H9 (cell line): ENCODE measurements around the gene LIMS2. TPM values are rescaled to one million over a fixed set of nuclear protein-coding genes. Genes with fewer than 3 reads are reported as not detected.

ENCODE experiments used
- DNase-seq: peaks from one replicate; pipeline ENCODE4 v3.0.0-alpha.2; 2017
- H2AFZ ChIP-seq: one replicate; pipeline ENCODE4 v1.6.1; 2013; ENCODE audit warnings: mild to moderate bottlenecking, low read length, control low read depth, moderate library complexity
- H2AK5ac ChIP-seq: 2 replicates; pipeline ENCODE4 v1.6.1; 2013; ENCODE audit warnings: low read length, control low read depth, mixed read lengths; ENCODE audit not compliant: insufficient read length
- H2BK120ac ChIP-seq: one replicate; pipeline ENCODE4 v1.6.1; 2013; ENCODE audit warnings: low read depth, mild to moderate bottlenecking, low read length, control low read depth, inconsistent platforms; ENCODE audit not compliant: poor library complexity, severe bottlenecking
- H2BK12ac ChIP-seq: 2 replicates; pipeline ENCODE4 v1.6.1; 2013; ENCODE audit warnings: low read length, control low read depth, mixed read lengths, low read depth; ENCODE audit not compliant: insufficient read length
- H2BK15ac ChIP-seq: 2 replicates; pipeline ENCODE4 v1.6.1; 2013; ENCODE audit warnings: low read depth, low read length, control low read depth
- H2BK20ac ChIP-seq: one replicate; pipeline ENCODE4 v1.6.1; 2013; ENCODE audit warnings: low read depth, mild to moderate bottlenecking, low read length, control low read depth, inconsistent platforms; ENCODE audit not compliant: poor library complexity, severe bottlenecking
- H2BK5ac ChIP-seq: 2 replicates; pipeline ENCODE4 v1.6.1; 2013; ENCODE audit warnings: low read length, control low read depth, mixed read lengths; ENCODE audit not compliant: insufficient read length
- H3K14ac ChIP-seq: 2 replicates; pipeline ENCODE4 v1.6.1; 2013; ENCODE audit warnings: low read length, control low read depth; ENCODE audit not compliant: insufficient read depth
- H3K18ac ChIP-seq: 2 replicates; pipeline ENCODE4 v1.6.1; 2013; ENCODE audit warnings: low read depth, mild to moderate bottlenecking, mixed read lengths, low read length, control low read depth; ENCODE audit not compliant: insufficient read length
- H3K23ac ChIP-seq: 2 replicates; pipeline ENCODE4 v1.6.1; 2013; ENCODE audit warnings: low read length, control low read depth, mixed read lengths, low read depth; ENCODE audit not compliant: insufficient read length
- H3K23me2 ChIP-seq: 2 replicates; pipeline ENCODE4 v1.6.1; 2013; ENCODE audit warnings: low read depth, mild to moderate bottlenecking, mixed read lengths, low read length, control low read depth; ENCODE audit not compliant: insufficient read length, poor library complexity, severe bottlenecking
- H3K27ac ChIP-seq: 2 replicates; pipeline ENCODE4 v1.5.1; 2013; ENCODE audit warnings: low read length, control low read depth, mixed read lengths, low read depth; ENCODE audit not compliant: insufficient read length
- H3K27me3 ChIP-seq: 2 replicates; pipeline ENCODE4 v1.6.1; 2013; ENCODE audit warnings: low read length, control low read depth, inconsistent platforms; ENCODE audit not compliant: insufficient read depth
- H3K4ac ChIP-seq: 2 replicates; pipeline ENCODE4 v1.6.1; 2013; ENCODE audit warnings: low read depth, mild to moderate bottlenecking, control low read depth, inconsistent platforms, low read length, moderate library complexity
- H3K4me1 ChIP-seq: 2 replicates; pipeline ENCODE4 v1.6.1; 2013; ENCODE audit warnings: low read length, control low read depth, inconsistent platforms; ENCODE audit not compliant: insufficient read depth
- H3K4me2 ChIP-seq: 2 replicates; pipeline ENCODE4 v1.6.1; 2013; ENCODE audit warnings: low read length, control low read depth, mixed read lengths; ENCODE audit not compliant: insufficient read length, insufficient read depth
- H3K56ac ChIP-seq: 2 replicates; pipeline ENCODE4 v1.6.1; 2013; ENCODE audit warnings: low read depth, mild to moderate bottlenecking, mixed read lengths, low read length, control low read depth; ENCODE audit not compliant: insufficient read length
- H3K79me1 ChIP-seq: 2 replicates; pipeline ENCODE4 v1.6.1; 2013; ENCODE audit warnings: low read depth, mild to moderate bottlenecking, moderate library complexity, low read length, control low read depth, inconsistent platforms; ENCODE audit not compliant: insufficient read depth, poor library complexity, severe bottlenecking
- H3K79me2 ChIP-seq: 2 replicates; pipeline ENCODE4 v1.6.1; 2013; ENCODE audit warnings: low read length, control low read depth, inconsistent platforms; ENCODE audit not compliant: insufficient read depth
- H3K9ac ChIP-seq: 2 replicates; pipeline ENCODE4 v1.6.1; 2013; ENCODE audit warnings: low read length, control low read depth, mixed read lengths; ENCODE audit not compliant: insufficient read length; ENCODE audit errors: extremely low read depth
- H3K9me3 ChIP-seq: one replicate; pipeline ENCODE4 v1.6.1; 2013; ENCODE audit warnings: low read depth, low read length, inconsistent platforms; ENCODE audit not compliant: control insufficient read depth
- H3T11ph ChIP-seq: one replicate; pipeline ENCODE4 v1.6.1; 2013; ENCODE audit warnings: mild to moderate bottlenecking, low read length, control low read depth, inconsistent platforms
- H4K20me1 ChIP-seq: one replicate; pipeline ENCODE4 v1.6.1; 2013; ENCODE audit not compliant: control insufficient read depth, insufficient read length, insufficient read depth
- H4K5ac ChIP-seq: 2 replicates; pipeline ENCODE4 v1.6.1; 2013; ENCODE audit warnings: low read depth, mild to moderate bottlenecking, mixed read lengths, low read length, control low read depth; ENCODE audit not compliant: insufficient read length
- H4K8ac ChIP-seq: replicated peaks from 2 replicates; pipeline ENCODE4 v1.6.1; 2013; ENCODE audit warnings: low read length, control low read depth, mixed read lengths, low read depth; ENCODE audit not compliant: insufficient read length
- H4K91ac ChIP-seq: 2 replicates; pipeline ENCODE4 v1.6.1; 2013; ENCODE audit warnings: low read depth, mild to moderate bottlenecking, moderate library complexity, mixed read lengths, low read length, control low read depth; ENCODE audit not compliant: insufficient read length
- H3K27ac Mint-ChIP-seq, 3 experiments: 2 replicates in 2 of 3; 3 replicates in 1 of 3; pipeline ENCODE4 v1.8.0; 2020 to 2021; ENCODE audit warnings: mixed read lengths in 3 of 3, mild to moderate bottlenecking in 1 of 3, moderate library complexity in 1 of 3
- H3K27me3 Mint-ChIP-seq: 2 replicates; pipeline ENCODE4 v1.8.0; 2021; ENCODE audit warnings: low read depth, mild to moderate bottlenecking, moderate library complexity, mixed read lengths
- H3K36me3 Mint-ChIP-seq, 3 experiments: 2 replicates in 2 of 3; 3 replicates in 1 of 3; pipeline ENCODE4 v1.8.0; 2020 to 2021; ENCODE audit warnings: low read depth in 3 of 3, mixed read lengths in 3 of 3; ENCODE audit not compliant: insufficient read depth in 1 of 3
- H3K4me1 Mint-ChIP-seq, 2 experiments: 2 replicates each; pipeline ENCODE4 v1.8.0; 2020; ENCODE audit warnings: mixed read lengths in 2 of 2
- H3K4me3 Mint-ChIP-seq, 2 experiments: 2 replicates in 1 of 2; 3 replicates in 1 of 2; pipeline ENCODE4 v1.8.0; 2020 to 2021; ENCODE audit warnings: mild to moderate bottlenecking in 2 of 2, mixed read lengths in 2 of 2, moderate library complexity in 1 of 2
- H3K9me3 Mint-ChIP-seq, 2 experiments: 2 replicates in 1 of 2; 3 replicates in 1 of 2; pipeline ENCODE4 v1.8.0; 2020; ENCODE audit warnings: mild to moderate bottlenecking in 2 of 2, mixed read lengths in 2 of 2, moderate library complexity in 1 of 2
- CTCF ChIP-seq: fragments of 200-600 bp; sonication (generic); conservative IDR thresholded peaks from 3 replicates; pipeline ENCODE4 v1.8.0; 2021; ENCODE audit warnings: antibody characterized with exemption, mild to moderate bottlenecking
- WGBS: extraction: QIAGEN DNeasy Blood & Tissue Kit; methylation state at CpG from one replicate; pipeline ENCODE4 v1.1.7; 2013; ENCODE audit warnings: missing lambda C conversion rate, low lambda C conversion rate, mixed read lengths; ENCODE audit not compliant: insufficient read length; ENCODE audit errors: extremely low coverage; 5-methylcytosine and 5-hydroxymethylcytosine counted together
- total RNA-seq: library from RNA; stranded (reverse); gene quantifications from 2 replicates; pipeline ENCODE4 v1.2.1, GENCODE V29; 2021

The LIMS2 gene
- total RNA-seq, 1 experiment from 2014 or later, result 5.9 TPM

GRCh38 chr2:127656569-127657231, 18.6 kb downstream of the LIMS2 start:
- no peak overlapping the region for H3K56ac ChIP-seq
- no peak overlapping the region for H3K4me2 ChIP-seq
- H4K5ac ChIP-seq, result no peak overlapping the region
- TF ChIP-seq CTCF, result no peak
- Mint-ChIP-seq H3K4me3 (no peak overlapping the region), H3K36me3 (peaks cover 0 to 2% (median 0%) of the 10 kb centered on the region in 3 experiments; a peak in 3 of 7 replicates), H3K27ac (no peak overlapping the region; a peak in 1 of 7 replicates), H3K27me3 (peaks cover 6% of the 10 kb centered on the region), H3K4me1 (peaks cover 9 to 18% of the 10 kb centered on the region in 2 experiments), H3K9me3 (no peaks in the 10 kb centered on the region)
- H2AK5ac ChIP-seq, result no peak overlapping the region
- H3K79me1 ChIP-seq, result no peaks in the 10 kb centered on the region
- no CpG with 5 or more reads among the region's 15 CpGs for WGBS
- H2BK12ac ChIP-seq, result no peak overlapping the region
- H3T11ph ChIP-seq, result no peak overlapping the region
- DNase-seq, result no peak
- H3K9ac ChIP-seq, result no peak overlapping the region
- H3K27ac ChIP-seq, result no peak overlapping the region
- no peaks in the 10 kb centered on the region for H3K4me1 ChIP-seq
- H4K20me1 ChIP-seq, result no peaks in the 10 kb centered on the region
- H3K23ac ChIP-seq, result no peak overlapping the region
- no peak overlapping the region for H3K18ac ChIP-seq
- H3K14ac ChIP-seq, result no peak overlapping the region
- H2AFZ ChIP-seq, result no peak overlapping the region
- no peak overlapping the region for H2BK120ac ChIP-seq
- H2BK20ac ChIP-seq, result no peak overlapping the region
- H3K27me3 ChIP-seq, result no peaks in the 10 kb centered on the region
- H3K23me2 ChIP-seq, result no peaks in the 10 kb centered on the region
- no peak overlapping the region for H3K4ac ChIP-seq
- H2BK5ac ChIP-seq, result no peak overlapping the region
- no peak overlapping the region for H2BK15ac ChIP-seq
- H3K9me3 ChIP-seq, result no peaks in the 10 kb centered on the region
- no peak overlapping the region for H4K8ac ChIP-seq
- H4K91ac ChIP-seq, result no peak overlapping the region
- H3K79me2 ChIP-seq, result no peaks in the 10 kb centered on the region
